Measurements from ENCODE around the gene UBE2J2.

UBE2J2 gene

DNA sequence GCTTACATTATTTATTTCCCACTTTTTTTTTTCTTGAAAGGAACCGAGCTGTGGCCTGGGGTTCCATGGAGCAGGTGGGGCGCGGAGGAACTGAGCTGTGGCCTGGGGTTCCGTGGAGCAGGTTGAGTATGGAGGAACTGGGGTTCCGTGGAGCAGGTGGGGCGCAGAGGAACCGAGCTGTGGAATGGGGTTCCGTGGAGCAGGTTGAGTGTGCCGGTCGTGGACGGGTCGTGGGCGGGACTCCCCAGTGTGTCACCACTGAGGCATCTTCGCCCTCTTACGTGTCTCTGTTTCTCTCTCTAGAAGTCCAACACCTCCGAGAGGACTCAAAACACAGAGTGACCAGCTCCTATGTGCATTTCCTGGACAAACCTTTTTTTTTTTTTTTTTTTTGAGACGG, 5.4 kb upstream of the UBE2J2 start:
- DNase-seq = no peak

DNA sequence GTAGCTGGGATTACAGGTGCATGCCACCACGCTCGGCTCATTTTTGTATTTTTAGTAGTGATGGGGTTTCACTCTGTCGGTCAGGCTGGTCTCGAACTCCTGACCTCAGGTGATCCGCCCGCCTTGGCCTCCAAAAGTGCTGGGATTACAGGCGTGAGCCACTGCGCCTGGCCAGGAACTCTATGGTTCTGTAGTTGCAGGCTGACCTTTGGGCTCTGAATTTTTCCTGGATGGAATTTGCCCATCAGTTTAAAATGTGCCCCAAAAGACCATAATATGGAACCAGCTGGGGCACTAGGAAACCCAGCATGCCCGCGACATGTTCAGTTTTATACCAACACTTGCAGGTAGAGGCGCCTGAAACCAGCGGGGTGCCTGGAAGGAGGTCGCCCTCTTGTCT, 5.0 kb upstream of the UBE2J2 start:
- DNase-seq = no peak

DNA sequence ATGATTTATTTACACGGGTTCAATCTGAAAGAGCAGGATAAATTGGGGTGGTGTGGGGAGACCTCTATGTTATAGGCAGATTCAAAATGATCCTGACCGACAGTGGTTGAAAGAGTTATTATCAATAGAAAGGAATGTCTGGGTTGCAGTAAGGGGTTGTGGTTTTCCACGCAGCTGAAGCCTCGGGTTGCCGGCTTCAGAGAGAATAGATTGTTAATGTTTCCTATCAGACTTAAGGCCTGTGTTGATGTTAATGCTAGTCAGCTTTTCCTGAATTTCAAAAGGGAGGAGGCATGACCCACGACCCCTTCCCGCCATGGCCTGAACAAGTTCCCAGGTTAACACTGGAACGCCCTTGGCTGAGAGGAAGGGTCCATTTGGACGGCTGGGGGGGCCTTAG, 2.2 kb upstream of the UBE2J2 start:
- no peak for DNase-seq

DNA sequence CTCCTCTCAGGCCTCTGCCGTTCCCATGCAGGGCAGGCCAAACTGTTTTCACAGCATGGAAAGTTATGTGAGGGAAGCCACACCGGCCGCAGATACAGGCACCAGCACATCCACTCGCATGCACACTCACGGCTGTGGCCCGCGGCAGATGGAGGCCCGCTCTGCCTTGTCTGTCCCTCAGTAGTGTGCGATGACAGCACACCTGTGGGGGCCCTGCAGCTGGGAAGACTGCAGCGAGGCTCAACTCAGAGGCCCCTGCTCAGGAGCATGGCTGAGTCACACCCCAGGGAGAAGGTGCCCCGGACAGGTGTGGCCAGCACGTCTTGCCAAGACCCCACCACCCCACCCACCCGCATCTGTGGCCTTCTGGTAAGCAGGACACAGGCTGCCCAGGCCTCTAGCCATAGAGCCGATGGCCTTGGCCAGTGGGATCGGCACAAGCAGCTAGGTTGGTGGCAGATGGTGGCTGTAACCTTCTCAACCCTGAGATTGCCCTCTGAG, 1.3 kb upstream of the UBE2J2 start:
- no peak for DNase-seq

DNA sequence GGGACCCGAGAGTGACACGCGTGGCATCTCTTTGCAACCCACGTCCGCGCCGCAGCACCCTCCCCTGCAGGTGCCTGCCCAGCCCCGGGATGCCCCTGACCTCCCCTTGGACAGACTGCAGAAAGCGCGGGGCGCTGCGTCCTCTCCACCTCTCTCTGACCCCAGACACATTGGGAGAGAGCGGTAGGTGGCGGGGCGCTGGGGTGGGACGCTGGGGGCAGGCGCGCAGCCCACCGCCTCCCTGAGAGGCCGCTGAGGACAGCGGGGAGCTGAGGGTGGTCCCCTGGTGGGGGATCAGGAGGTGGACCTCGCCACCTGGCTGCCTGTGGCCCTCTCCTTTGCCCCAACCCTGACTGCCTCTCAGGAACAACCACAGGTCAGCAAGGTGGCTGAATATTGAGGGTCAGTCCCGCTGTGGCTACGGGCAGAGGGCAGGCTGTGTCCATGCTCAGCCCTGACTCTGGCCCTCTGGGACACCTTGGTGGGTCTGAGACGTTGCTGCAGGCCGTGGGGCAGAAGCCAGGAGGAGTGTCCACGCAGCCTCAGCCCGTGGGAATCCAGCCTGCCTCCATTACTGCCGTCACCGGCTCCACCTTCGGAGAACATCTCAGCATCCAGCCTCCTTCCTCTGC, 761 bp upstream of the UBE2J2 start:
- no peak for DNase-seq

DNA sequence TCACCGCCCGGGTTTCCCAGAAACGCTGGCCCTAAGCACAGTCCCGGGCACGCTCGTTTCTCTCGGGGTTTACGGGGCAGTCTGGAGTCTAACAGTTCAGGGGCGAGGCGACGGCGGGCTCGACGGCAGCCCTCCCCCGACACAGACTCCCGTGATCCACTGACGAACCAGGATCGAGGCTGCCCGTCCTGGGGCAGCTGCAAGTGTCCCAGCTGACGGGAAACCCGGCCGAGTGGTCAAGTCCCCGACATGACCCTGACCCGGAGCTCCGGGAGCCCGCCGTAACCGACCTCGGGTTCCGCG, 494 bp downstream of the UBE2J2 start:
- no peak for DNase-seq

DNA sequence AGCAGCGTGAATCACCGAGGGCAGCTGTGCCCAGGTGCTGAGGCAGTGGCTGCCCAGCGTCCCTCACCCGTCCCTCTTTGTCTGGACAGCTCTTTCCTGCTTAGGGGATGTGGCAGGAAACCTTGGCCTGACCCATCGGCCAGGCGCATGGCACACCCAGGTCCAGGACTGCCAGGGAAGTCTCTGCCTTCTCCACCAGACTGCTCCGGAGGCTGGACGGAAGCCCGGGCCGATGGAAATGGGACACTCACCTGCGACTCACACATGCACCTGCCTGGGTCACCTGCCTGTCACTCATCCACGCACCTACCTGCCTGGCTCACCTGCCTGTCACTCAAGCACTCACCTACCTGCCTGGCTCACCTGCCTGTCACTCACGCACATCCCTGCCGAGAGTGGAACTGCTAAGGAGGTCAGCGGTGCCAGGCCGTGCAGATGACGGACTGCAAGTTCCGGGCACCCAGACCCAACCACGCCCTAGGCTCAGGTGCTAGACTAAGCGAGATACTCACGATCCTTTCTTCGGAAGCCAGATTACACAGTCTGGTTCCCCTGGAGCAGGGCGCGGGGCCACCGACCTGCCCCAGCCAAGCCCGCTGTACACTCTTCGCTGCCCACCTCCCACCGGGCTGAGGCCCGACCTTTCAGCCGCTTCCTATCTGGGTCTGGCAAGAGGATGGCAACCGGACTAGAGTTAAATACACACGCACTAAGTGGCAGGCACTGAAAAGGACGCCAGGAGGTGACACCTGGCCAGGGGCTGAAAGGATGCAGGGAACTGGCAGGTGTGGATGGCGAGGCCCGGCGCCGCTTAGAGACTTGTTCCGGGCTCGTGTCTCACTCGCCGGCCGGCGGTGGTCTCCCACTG, 1.1 kb downstream of the UBE2J2 start:
- DNase-seq = peak; percentile 13

DNA sequence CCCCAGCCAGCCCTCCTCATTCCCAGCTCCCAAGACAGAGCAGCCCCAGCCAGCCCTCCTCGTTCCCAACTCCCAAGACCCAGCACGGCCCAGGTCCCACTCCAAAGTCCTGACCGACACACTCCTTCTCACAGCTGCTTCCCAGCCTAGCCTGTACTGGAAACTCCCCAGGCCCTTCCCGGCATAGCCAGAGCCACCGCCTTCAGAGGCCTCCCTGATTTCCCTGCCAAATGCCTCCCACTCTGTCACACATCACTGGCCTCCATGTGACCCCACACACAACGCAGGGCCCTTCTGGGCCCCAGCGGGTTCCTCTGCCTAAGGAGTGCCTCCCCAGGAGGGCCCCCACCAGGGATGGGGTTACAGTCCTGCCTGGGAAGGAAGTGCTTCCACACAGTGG, 2.8 kb downstream of the UBE2J2 start:
- no peak for DNase-seq

DNA sequence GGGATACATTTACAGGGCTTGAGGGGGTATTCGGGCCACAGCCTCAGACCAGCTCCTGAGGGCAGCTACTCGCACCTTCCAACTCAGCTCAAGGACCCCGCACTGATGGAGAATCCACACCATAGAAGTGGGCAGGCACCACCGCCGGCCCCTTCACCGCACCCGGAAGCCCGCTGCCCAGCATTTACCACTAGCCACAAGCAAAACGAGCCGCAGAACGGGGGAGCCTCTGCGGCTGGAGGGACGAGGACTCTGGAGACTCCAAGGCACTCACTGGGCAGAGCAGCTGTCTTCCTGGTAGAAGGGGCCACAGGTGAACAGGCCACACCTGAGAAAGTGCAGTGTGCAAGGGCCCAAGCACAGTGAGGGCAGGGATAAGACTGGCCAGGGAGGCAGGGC, 5.4 kb downstream of the UBE2J2 start:
- DNase-seq = no peak

DNA sequence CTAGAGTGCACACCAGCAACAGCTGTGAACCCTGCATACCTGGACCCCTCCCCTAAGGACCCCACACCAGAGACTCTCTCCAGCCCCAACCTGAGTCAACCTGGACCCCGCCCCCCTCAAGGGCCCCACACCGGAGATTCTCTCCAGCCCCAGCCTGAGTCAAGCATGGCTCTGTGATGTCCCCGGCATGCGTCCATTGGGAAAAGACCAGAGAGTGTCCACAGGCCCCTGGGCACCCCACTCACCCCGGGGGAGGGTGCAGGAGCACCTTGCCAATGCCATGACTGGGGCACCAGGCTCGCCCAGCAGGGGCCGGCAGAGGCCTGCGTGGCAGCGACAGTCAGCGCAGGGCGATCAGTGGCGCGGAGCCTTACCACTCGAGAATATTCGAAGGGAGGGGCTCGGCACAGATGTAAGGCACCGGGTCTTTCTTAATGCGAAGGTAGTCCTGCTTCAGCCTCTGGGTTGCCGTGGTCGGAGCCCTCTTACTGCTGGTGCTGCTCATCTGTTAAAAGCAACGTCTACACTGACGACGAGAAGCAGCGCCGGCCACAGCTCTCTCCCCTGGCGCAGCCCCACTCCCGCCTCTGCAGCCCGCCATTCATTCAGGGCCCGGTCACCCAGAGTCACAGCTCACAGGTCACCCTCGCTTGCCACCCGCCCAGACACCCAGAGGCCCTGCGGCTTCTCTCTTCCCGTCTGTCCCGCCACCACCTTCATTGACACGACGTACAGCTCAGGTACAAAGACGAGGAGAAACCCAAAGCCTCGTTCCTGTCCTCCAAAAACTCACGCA, 6.0 kb downstream of the UBE2J2 start:
- no peak for DNase-seq

DNA sequence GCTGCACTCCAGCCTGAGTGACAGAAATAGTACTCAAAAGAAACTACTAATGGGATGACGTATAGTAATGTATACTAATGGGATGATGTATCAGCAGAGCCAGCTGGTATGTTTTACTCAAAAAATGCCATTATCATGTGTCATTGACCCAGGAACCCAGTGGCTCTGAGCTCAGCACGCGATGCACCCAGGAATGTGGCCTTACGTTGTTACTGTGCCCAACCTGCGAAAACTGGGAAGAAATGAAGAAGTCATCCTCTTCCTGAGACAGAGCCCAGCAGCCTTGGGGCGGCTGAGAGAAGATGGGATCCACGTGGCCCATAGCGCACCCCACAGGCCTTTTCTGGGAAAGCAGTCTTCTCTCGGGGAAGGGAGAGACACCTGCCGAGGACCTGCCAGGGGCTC, 8.8 kb downstream of the UBE2J2 start:
- DNase-seq = peak; percentile 26

DNA sequence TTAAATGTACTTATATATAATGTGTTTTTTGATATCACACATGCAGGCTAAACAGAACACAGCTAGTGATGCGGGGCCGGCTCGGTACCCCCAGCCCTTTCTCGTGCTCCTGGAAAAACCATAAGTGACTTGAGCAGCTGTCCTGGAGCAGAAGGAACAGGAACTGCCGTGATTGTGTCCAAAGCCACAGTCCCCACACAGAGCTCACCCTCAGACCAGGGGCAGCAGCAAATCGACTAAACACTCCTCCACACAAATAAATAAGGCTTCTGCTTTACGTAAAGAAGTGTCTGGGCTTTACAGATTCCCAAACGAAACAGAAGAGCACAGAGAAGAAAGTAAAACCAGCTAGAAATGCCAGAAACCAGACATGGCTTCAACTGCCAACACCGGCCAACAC, 9.6 kb downstream of the UBE2J2 start:
- DNase-seq = no peak

DNA sequence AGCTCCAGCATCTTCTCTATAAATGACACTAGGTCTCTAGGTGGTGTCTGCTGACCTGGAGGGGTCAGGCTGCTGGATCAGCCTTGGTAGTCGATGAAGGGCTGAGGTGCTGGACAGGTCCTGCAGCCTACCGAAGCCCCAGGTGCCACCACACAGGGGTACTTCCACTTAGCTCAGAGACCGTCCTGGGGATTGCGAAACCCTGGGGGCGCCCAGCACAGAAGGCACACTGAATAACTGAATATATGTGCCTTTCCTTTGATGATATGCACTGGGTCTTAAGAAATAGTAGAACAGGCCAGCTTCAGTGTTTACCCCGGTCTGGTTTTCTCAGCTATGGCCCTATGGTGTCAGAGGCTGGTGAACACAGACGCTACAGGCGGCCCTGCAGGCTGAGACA, 10.9 kb downstream of the UBE2J2 start:
- no peak for DNase-seq

DNA sequence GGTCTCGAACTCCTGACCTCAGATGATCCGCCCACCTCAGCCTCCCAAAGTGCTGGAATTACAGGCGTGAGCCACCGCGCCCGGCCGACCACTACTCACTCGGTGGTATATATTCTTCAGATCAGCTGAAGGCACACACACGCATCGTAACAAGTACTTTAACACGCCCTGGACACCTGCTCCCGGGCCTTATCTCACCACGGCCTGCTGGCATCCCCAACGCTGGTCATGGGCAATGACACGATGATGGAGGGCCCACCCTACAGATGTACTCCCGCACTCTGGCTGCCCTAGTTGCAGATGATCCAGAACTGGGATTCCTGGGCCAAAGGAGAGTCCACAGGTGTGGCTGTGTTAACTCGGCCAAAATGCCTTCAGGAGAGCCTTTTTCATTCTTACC, 11.6 kb downstream of the UBE2J2 start:
- DNase-seq = no peak

DNA sequence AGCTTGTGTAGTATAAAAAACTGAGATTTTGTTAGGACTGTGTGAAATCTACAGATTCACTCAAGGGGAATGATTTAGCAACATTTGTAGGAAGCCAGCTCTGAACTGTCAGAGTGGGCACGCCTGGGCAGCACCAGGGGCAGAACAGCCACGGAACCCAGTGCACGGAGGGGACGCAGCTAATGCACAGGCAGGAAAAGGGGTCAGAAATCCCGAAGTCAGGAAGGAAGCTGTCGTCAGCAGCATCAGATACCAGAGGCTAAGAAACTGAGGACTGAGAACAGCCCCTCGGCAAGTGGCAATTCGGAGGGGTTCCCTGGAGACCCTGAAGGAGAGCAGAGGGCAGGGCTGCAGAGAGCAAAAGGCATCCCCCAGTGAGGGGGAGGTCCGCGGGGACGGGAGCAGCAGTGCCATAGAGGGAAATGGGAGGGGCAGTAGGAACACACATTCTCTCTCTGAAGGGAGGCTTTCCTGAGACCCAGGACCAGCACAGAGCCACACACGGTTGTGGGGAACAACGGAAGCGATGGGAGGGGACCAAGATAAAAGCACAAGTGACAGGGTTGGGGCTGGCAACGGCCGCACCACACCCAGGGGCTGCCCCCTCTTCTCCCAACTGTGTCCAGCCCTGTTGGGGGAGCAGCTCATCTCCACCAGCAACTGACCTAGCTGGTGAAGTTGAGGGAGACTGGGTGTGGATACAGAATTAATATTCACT, 12.7 kb downstream of the UBE2J2 start:
- no peak for DNase-seq

DNA sequence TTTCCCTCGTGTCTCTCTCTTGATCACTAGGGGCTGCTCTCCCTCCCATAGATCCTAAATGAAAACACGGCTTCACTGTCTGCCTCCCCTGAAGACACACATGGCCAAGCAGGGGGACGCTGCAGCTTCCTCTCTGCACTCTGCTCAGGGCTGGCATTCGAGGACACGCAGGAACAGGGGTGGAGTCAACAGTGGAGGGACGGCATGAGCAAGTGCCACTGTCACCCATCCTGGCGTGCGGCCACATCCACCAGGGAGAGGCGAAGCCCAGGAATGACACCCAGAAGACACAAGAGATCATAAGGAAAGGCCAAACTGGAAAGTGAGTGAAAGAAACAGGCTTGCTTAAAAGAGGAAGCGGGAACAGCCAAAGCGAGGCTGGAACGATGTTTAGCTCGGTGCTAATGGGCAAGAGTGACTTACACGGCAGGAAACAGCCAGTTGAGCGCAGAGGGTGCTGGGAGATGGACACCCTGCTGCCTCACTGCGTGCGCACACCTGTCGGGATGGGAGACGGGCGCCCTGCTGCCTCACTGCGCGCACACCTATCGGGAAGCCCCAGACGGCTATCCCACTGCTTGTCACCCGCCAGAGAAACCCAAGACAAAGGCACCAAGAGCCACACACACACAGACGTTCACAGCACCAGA, 13.6 kb downstream of the UBE2J2 start:
- no peak for DNase-seq

DNA sequence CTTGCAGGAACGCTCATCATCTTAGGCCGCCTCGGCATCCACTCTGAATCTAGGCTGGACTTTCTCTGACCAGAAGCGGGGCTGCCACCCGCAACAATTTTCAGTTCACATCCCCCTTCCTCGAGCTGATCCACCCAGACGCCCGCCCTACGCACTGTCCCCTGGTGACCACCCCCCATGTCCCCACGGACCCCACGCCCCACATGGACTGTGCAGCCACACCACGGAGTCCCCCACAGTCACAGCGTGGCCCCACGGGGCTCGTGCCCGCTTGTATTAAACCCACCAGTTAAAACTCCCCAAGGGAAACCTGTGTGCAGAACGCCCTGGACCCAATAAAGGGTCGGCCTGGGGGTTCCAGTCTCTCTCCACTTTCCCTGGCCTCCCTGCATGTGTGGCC, 14.1 kb downstream of the UBE2J2 start:
- DNase-seq = no peak

DNA sequence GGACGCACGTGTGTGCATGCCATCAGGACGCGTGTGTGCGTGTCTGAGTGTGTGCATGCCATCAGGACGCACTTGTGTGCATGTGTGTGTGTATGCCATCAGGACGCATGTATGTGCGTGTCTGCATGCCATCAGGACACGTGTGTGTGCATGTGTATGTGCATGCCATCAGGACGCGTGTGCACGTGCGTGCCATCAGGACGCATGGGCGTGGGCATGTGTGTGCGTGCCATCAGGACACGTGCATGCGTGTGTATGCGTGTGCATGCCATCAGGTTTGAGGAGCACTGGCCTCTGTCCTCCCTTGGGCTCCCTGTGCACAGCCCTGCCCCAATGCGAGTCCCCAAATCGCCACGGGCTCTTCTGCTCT, 14.6 kb downstream of the UBE2J2 start:
- no peak for DNase-seq

DNA sequence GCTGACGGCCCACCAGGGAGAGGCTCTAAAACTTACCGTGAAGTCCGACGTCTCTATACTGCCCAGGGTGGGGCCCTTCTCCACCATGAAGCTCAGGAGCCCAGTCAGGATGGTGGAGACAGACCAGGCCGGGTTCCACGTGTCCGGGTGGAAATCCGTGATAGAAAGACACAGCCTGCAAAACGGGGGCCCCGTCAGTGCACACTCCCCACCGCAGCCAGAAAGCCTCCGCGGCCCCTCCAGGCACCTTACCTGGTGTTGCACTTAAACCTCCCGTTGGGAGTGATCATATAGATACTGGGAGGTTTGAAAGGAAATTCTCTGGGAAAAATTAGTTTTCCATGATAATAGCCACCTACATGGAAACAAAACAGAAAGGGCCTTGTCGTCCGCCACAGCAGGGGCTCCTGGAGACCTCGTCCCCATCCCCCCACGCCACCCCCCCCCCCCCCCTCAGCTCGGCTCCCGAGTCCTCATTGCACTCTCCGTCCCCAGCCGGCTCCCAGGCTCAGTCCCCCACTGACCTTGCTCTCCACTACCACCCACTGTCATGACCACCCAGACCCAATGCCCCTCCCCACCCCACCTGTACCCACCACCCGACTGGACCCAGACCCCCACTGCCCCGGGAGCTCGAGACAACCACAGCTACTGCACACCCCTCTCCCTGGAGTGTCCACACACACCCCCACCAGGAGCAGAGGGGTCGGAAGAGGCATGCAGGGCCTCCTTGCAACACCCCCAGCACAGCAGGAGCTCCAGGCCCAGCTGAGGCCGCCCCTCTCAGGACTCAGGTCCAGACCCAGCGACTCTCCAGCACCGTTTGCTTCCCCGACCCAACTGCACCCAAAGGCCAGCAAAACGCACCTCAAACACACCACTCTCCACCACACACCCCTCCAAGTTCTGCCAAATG, 16.4 kb downstream of the UBE2J2 start:
- no peak for DNase-seq

DNA sequence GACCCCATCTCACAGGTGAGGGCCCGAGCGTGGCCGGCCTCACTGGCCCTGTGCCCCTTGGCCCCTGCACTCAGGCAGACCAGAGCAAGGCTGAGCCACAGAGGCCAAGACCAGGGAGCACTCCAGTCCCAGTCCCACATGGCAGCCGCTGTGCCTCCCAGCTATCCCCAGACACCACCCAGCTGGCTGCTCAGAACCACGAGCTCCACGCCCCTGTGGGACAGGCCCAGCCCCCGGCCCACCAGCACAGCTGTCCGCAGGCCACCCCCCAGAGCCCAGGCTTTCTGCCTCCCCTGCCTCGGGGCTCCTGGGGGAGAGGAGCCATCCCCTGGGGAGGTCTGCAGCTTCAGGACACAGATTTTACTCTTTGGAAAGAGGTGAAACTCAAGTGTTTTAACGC, 18.0 kb downstream of the UBE2J2 start:
- DNase-seq = no peak

DNA sequence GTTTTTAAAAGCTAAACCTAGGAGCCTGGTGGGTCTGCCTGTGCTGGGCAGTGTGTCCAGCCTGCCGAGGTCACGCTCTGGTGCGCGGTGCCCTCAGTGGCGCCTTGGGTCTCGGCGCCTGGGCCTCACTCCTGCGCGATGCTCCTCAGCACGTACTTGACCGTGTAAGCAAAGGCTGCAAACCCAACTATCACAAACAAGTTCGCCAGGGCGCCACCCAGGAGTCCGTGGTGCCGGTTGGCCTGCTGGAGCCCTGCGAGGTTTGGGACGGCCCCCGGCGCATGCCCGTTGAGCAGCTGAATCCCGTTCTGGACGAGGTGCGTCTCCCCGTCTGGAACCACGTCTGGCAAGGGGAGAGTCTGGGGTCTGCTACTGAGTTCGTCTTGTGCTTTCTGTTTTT, 18.6 kb downstream of the UBE2J2 start:
- DNase-seq = no peak

DNA sequence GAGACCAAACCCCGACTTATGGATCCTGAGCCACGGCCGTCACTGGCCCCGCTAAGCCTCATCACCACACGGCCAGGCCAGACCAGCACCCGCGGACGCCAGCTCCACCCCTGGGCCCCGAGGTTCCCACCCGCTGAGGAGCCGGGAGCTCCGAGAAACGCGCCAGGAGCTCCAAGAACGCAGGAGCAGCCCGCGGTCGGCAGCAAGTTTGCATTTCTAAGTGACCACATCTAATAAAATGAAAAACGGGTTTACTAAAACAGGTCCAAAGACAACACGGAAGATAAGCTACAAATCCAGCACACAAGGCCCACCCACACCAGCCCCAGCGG, 19.0 kb downstream of the UBE2J2 start:
- no peak for DNase-seq

All from CD4-positive, alpha-beta T cell treated with Interleukin-17A for 4 hours (primary cell).